GM19455 (cell line): ENCODE data around the gene TOMM34.

ENCODE experiments used
- ATAC-seq: cut with Tn5 transposase; IDR thresholded peaks from one replicate; pipeline ENCODE4 v1.9.1; 2021; ENCODE audit not compliant: unreplicated experiment

Gene TOMM34

DNA sequence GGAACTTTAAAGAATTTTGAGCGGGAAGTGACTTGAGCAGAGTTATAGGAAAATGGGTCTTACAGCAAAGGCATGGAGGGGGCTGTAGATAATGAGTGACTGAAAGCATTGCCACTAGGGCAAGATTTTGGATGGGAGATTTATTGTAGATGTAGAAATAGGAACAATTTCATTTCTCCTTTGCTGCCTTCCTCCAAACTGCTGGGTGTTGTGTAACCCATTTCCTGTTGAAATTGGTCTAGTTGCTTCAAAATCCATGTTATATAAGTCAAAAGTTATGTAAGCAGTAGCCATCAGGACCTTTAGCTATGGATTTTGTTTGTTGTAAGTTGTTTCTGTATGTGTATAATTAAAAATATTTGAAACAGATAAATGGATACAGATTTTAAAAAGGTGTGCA, 63.6 kb downstream of the TOMM34 start:
- ATAC-seq, result no peak

DNA sequence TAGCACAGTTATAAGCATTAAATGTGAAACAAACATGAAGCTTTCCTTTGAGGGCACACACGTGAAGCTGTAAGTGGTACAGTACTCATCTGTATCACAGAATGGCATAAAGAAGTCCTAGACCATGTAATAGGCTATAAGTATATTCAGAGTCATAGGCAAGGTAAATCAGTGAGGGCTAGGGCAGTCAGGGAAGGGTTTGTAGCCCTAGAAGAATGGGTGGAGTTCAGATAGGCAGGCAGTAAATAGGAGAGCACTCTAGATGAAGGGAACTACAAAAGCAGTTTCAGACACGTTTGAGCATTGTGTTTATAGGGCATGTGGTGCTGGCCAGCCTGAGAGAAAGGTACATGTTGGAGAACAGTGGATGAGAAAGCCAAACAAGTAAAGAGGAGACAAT, 65.2 kb downstream of the TOMM34 start:
- ATAC-seq, result no peak
